Left lung (tissue), 10 donors: ENCODE measurements around the gene FYB1. TPM values are rescaled to one million over a fixed set of nuclear protein-coding genes. Genes with fewer than 3 reads are reported as not detected.

Source experiments
- ATAC-seq: fragments of 200-7000 bp; cut with Tn5 transposase; one replicate; pipeline ENCODE4 v1.9.1; 2020; ENCODE audit warnings: moderate library complexity
- DNase-seq, 4 donors: peaks; one replicate each; pipeline ENCODE4 v3.0.0-alpha.2; 2013 to 2020
- H3K27ac ChIP-seq, 2 donors: fragments of 200-600 bp; sonication (generic) in 1 of 2; one replicate each; pipeline versions ENCODE4 v1.5.0 to v1.8.0; 2020 to 2021
- H3K27me3 ChIP-seq, 2 donors: fragments of 200-600 bp; sonication (generic) in 1 of 2; one replicate each; pipeline versions ENCODE4 v1.5.0 to v1.8.0; 2020 to 2021
- H3K36me3 ChIP-seq, 2 donors: fragments of 200-600 bp; sonication (generic) in 1 of 2; one replicate each; pipeline versions ENCODE4 v1.5.0 to v1.8.0; 2020 to 2021
- H3K4me1 ChIP-seq, 2 donors: fragments of 200-600 bp; one replicate each; pipeline ENCODE4 v1.8.0; 2021
- H3K4me3 ChIP-seq, 2 donors: fragments of 200-600 bp; sonication (generic) in 1 of 2; one replicate each; pipeline versions ENCODE4 v1.5.0 to v1.8.0; 2020 to 2021; ENCODE audit warnings: mild to moderate bottlenecking in 1 of 2
- H3K9me3 ChIP-seq, 2 donors: fragments of 200-600 bp; sonication (generic) in 1 of 2; one replicate each; pipeline versions ENCODE4 v1.5.0 to v1.8.0; 2020 to 2021
- CTCF ChIP-seq, 2 donors: fragments of 200-600 bp; sonication (generic) in 1 of 2; IDR thresholded peaks; one replicate each; pipeline versions ENCODE4 v1.5.0 to v1.8.0; 2021; ENCODE audit warnings: antibody characterized with exemption in 2 of 2
- intact Hi-C, 2 donors: fragments of 100-400 bp; cut with DNase I; formaldehyde crosslinking; loops; one replicate each; pipeline versions ENCODE4 v1.11.2 to v1.14.2; 2022
- polyA plus RNA-seq, 6 donors: library from polyadenylated mRNA; unstranded; fragments of 120-200 nt; gene quantifications; one replicate each; pipeline ENCODE4 v1.2.1, GENCODE V29; 2013; ENCODE audit not compliant: insufficient read length in 6 of 6
- total RNA-seq, 2 donors: library from RNA; stranded (reverse); fragmentation: NEBNext Ultra II Directional; extraction: Animal tissue kit (Norgen Biotek cat#: 25700); gene quantifications; one replicate each; pipeline ENCODE4 v1.2.1, GENCODE V29; 2021
- donor health status: DM: no; HTN: yes; CAD: no.
- donor health status: DM: no; HTN: no; CAD: no.

FYB1 gene
- total and polyA plus RNA-seq, 8 donors: 3.4 to 93.7 (median 4.4) TPM

DNA sequence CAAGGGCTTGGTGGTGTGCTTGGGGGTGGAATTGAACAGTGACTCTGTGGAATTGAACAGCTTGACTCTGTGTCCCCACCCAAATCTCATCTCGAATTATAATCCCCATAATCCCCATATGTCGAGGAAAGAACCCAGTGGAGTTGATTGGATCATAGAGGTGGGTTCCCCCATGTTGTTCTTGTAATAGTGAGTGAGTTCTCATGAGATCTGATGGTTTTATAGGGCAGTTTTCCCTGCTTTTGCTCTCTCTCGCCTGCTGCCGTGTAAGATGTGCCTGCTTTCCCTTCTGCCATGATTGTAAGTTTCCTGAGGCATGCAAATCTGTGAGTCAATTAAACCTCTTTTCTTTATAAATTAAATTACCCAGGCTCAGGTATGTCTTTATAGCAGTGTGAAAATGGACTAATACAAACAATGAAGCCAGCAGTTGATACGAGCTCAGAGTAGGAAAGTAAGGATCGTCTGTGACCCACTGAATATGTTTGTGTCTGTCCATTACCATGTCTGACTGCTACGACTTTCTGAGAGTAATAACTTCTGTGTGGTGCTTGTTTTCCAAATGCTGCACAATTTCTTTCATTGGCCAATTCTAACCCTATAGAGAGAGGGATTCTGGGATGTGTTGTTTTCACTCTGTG is 127.3 kb downstream of the FYB1 start:
- Histone ChIP-seq H3K4me1 (no peaks in the 10 kb centered on the region), H3K27me3 (no peaks in the 10 kb centered on the region), H3K27ac (no peak overlapping the region), H3K4me3 (no peak overlapping the region), H3K9me3 (peaks cover 0 to 4% of the 10 kb centered on the region in 2 donors), H3K36me3 (no peaks in the 10 kb centered on the region)
- no peak for TF ChIP-seq CTCF (IDR thresholded peaks at IDR 0.05)
- DNase-seq (no peak), ATAC-seq (no peak)
- intact Hi-C loops: no loop called here

DNA sequence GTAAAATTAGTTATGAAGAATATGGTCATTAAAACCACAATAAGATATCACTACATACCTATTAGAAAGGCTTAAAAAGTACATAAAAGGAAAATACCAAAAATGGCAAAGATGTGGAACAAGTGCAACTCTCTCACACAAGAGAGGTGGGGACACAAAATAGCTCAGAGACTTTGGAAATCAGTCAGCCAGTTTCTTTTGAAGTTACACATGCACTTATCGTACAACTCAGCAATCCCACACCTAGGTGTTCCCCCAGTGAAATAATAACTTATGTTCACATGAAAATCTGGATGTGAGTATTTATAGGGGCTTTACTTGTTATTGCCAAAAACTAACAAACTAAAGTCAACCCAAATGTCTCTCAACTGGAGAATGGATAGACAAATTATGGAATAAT is 135.4 kb downstream of the FYB1 start:
- H3K27me3 ChIP-seq: no peaks in the 10 kb centered on the region
- no peak for TF ChIP-seq CTCF (IDR thresholded peaks at IDR 0.05)
- DNase-seq: no peak
- no peaks in the 10 kb centered on the region for H3K36me3 ChIP-seq
- H3K27ac ChIP-seq: no peak overlapping the region
- H3K9me3 ChIP-seq: no peaks in the 10 kb centered on the region
- intact Hi-C loops: no loop called here
- no peak overlapping the region for H3K4me3 ChIP-seq
- no peak for ATAC-seq
- peaks cover 0 to 6% of the 10 kb centered on the region in 2 donors for H3K4me1 ChIP-seq

- H3K4me3 ChIP-seq: no peak overlapping the region
- no peak for DNase-seq
- intact Hi-C loops: no loop called here
- H3K27me3 ChIP-seq: no peaks in the 10 kb centered on the region
- H3K36me3 ChIP-seq: no peaks in the 10 kb centered on the region
- no peaks in the 10 kb centered on the region for H3K9me3 ChIP-seq
- no peak for ATAC-seq
- TF ChIP-seq CTCF (IDR thresholded peaks at IDR 0.05): no peak
- no peak overlapping the region for H3K27ac ChIP-seq
- H3K4me1 ChIP-seq: peaks cover 0 to 6% of the 10 kb centered on the region in 2 donors
Measured at GRCh38 chr5:39082995-39083394, 136.4 kb downstream of the FYB1 start.

GRCh38 chr5:39080597-39081204 is 138.7 kb downstream of the FYB1 start:
- Histone ChIP-seq H3K4me3 (no peak overlapping the region), H3K27me3 (no peaks in the 10 kb centered on the region), H3K36me3 (no peaks in the 10 kb centered on the region), H3K27ac (no peak overlapping the region), H3K4me1 (peaks cover 4 to 26% of the 10 kb centered on the region in 2 donors), H3K9me3 (no peaks in the 10 kb centered on the region)
- TF ChIP-seq CTCF (IDR thresholded peaks at IDR 0.05): peak; percentile 83
- intact Hi-C loops: no loop called here
- ATAC-seq (peak; percentile 96), DNase-seq (peak in 2 of 4 donors; percentile 65 to 68)

GRCh38 chr5:39080168-39080567 is 139.2 kb downstream of the FYB1 start:
- TF ChIP-seq CTCF (IDR thresholded peaks at IDR 0.05): no peak
- no peak overlapping the region for H3K27ac ChIP-seq
- DNase-seq: no peak
- H3K36me3 ChIP-seq: no peaks in the 10 kb centered on the region
- no peak for ATAC-seq
- intact Hi-C loops: no loop called here
- peaks cover 7 to 31% of the 10 kb centered on the region in 2 donors for H3K4me1 ChIP-seq
- H3K4me3 ChIP-seq: no peak overlapping the region
- H3K9me3 ChIP-seq: no peaks in the 10 kb centered on the region
- no peaks in the 10 kb centered on the region for H3K27me3 ChIP-seq
